Trophoblast cell (in vitro differentiated cells and primary cell): ENCODE measurements around the gene CPNE2.

Source experiments
- DNase-seq, 2 donors: peaks; one replicate each; pipeline ENCODE4 v3.0.0-alpha.2; 2016
- H2AFZ ChIP-seq: 2 replicates; pipeline ENCODE4 v1.6.1; 2013; ENCODE audit warnings: low read length, moderate library complexity, mild to moderate bottlenecking; ENCODE audit not compliant: insufficient read depth, poor library complexity
- H2AK5ac ChIP-seq: 2 replicates; pipeline ENCODE4 v1.6.1; 2013; ENCODE audit warnings: mild to moderate bottlenecking, low read length
- H2BK120ac ChIP-seq: 2 replicates; pipeline ENCODE4 v1.6.1; 2013; ENCODE audit warnings: low read length, mild to moderate bottlenecking, moderate library complexity; ENCODE audit not compliant: insufficient read depth, poor library complexity
- H2BK12ac ChIP-seq: 2 replicates; pipeline ENCODE4 v1.6.1; 2013; ENCODE audit warnings: mild to moderate bottlenecking, low read length, moderate library complexity
- H2BK5ac ChIP-seq: 2 replicates; pipeline ENCODE4 v1.6.1; 2013; ENCODE audit warnings: low read length, low read depth, moderate library complexity, mild to moderate bottlenecking; ENCODE audit not compliant: poor library complexity
- H3K14ac ChIP-seq: 2 replicates; pipeline ENCODE4 v1.6.1; 2013; ENCODE audit warnings: mild to moderate bottlenecking, low read length
- H3K18ac ChIP-seq: 2 replicates; pipeline ENCODE4 v1.6.1; 2013; ENCODE audit warnings: mild to moderate bottlenecking, low read length
- H3K23ac ChIP-seq: 2 replicates; pipeline ENCODE4 v1.6.1; 2013; ENCODE audit warnings: low read length
- H3K27ac ChIP-seq: 2 replicates; pipeline ENCODE4 v1.5.1; 2013; ENCODE audit warnings: low read depth, mild to moderate bottlenecking, inconsistent platforms, low read length, moderate library complexity
- H3K27me3 ChIP-seq: 2 replicates; pipeline ENCODE4 v1.6.1; 2013; ENCODE audit warnings: inconsistent platforms, mild to moderate bottlenecking, low read length, moderate library complexity; ENCODE audit not compliant: insufficient read depth
- H3K36me3 ChIP-seq, 2 experiments: 1 replicate in 1 of 2; 2 replicates in 1 of 2; pipeline ENCODE4 v1.6.1; 2013; ENCODE audit warnings: low read length in 2 of 2, mild to moderate bottlenecking in 2 of 2, moderate library complexity in 1 of 2; ENCODE audit not compliant: insufficient read depth in 2 of 2, control insufficient read depth in 1 of 2
- H3K4ac ChIP-seq: 2 replicates; pipeline ENCODE4 v1.6.1; 2013; ENCODE audit warnings: low read depth, mild to moderate bottlenecking, low read length, moderate library complexity
- H3K4me1 ChIP-seq, 2 experiments: 1 replicate in 1 of 2; 2 replicates in 1 of 2; pipeline ENCODE4 v1.6.1; 2013; ENCODE audit warnings: low read length in 2 of 2, mild to moderate bottlenecking in 2 of 2, moderate library complexity in 1 of 2; ENCODE audit not compliant: insufficient read depth in 2 of 2, control insufficient read depth in 1 of 2
- H3K4me2 ChIP-seq: 2 replicates; pipeline ENCODE4 v1.6.1; 2013; ENCODE audit warnings: inconsistent platforms, mild to moderate bottlenecking, low read length, moderate library complexity
- H3K4me3 ChIP-seq: 2 replicates; pipeline ENCODE4 v1.5.1; 2013; ENCODE audit warnings: mild to moderate bottlenecking, low read depth, low read length, inconsistent platforms
- H3K79me1 ChIP-seq: one replicate; pipeline ENCODE4 v1.6.1; 2013; ENCODE audit warnings: low read length
- H3K79me2 ChIP-seq: 2 replicates; pipeline ENCODE4 v1.6.1; 2013; ENCODE audit warnings: low read length, mild to moderate bottlenecking; ENCODE audit not compliant: control insufficient read depth, insufficient read depth, poor library complexity
- H3K9ac ChIP-seq: 2 replicates; pipeline ENCODE4 v1.6.1; 2013; ENCODE audit warnings: mild to moderate bottlenecking, low read length
- H3K9me3 ChIP-seq: 2 replicates; pipeline ENCODE4 v1.6.1; 2013; ENCODE audit warnings: low read depth, mild to moderate bottlenecking, control low read depth, inconsistent platforms, low read length; ENCODE audit not compliant: insufficient read depth
- H4K12ac ChIP-seq: 2 replicates; pipeline ENCODE4 v1.6.1; 2013; ENCODE audit warnings: low read depth, mild to moderate bottlenecking, low read length, moderate library complexity
- H4K8ac ChIP-seq: 2 replicates; pipeline ENCODE4 v1.6.1; 2013; ENCODE audit warnings: low read depth, mild to moderate bottlenecking, low read length, moderate library complexity
- H4K91ac ChIP-seq: one replicate; pipeline ENCODE4 v1.6.1; 2013; ENCODE audit warnings: low read depth, mild to moderate bottlenecking, low read length, moderate library complexity
- WGBS: extraction: QIAGEN DNeasy Blood & Tissue Kit; methylation state at CpG from one replicate; pipeline ENCODE4 v1.1.7; 2013; ENCODE audit warnings: missing lambda C conversion rate; ENCODE audit not compliant: insufficient read length, insufficient coverage; ENCODE audit errors: extremely low coverage; 5-methylcytosine and 5-hydroxymethylcytosine counted together

Gene CPNE2

DNA sequence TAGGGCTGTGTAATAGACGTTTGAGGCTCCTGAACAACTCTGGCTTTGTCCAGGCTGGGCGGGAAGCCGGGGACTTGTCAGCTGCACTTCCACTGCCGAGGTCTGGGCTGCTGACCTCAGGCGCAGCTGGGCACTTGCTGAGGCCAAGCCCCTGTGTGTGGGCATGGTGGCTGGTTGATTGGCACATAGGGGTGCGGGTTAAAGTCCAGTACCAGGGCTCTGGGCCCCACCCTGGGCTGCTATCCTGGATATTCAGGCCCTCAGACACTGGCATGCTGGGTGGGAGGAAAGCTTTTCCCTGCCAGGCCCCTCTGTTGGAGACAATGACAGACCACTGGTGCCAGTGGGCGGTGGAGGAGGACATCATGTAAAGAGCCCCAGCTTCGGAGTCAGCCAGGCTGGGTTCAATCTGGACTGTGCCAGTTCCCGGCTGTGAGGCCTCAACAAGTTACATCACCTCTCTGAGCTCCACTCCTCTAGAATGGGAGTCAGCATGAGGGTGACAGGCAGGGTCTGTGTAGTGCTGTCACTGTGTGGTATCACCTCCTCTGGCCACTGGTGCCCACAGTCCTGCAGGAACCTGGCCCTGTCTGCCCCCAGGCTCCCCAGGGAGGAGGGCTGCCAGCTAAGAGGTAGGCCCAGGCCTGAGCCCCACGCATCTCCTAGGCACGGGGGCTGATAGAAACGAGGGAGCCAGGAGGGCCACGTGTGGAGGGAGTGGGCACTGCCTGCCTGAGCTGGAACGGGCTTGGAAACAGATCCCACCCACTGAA lies 51.0 kb downstream of the CPNE2 start:
- no peak overlapping the region for H3K23ac ChIP-seq
- H4K12ac ChIP-seq, result no peak overlapping the region
- H3K27me3 ChIP-seq, result no peaks in the 10 kb centered on the region
- H3K4me2 ChIP-seq, result no peak overlapping the region
- H4K8ac ChIP-seq, result no peak overlapping the region
- no peaks in the 10 kb centered on the region for H3K79me1 ChIP-seq
- H3K36me3 ChIP-seq, result peaks cover 8 to 11% of the 10 kb centered on the region in 2 experiments
- H3K4ac ChIP-seq, result no peak overlapping the region
- peaks cover 3 to 23% of the 10 kb centered on the region in 2 experiments for H3K4me1 ChIP-seq
- H4K91ac ChIP-seq, result no peak overlapping the region
- no peak overlapping the region for H2BK120ac ChIP-seq
- no peak overlapping the region for H3K9ac ChIP-seq
- peaks cover 3% of the 10 kb centered on the region for H3K9me3 ChIP-seq
- H2AFZ ChIP-seq, result no peak overlapping the region
- no peak overlapping the region for H3K18ac ChIP-seq
- H3K27ac ChIP-seq, result no peak overlapping the region
- no peak for DNase-seq
- no peaks in the 10 kb centered on the region for H3K79me2 ChIP-seq
- no peak overlapping the region for H3K4me3 ChIP-seq
- no CpG with 5 or more reads among the region's 14 CpGs for WGBS
- no peak overlapping the region for H2BK12ac ChIP-seq
- no peak overlapping the region for H3K14ac ChIP-seq
- no peak overlapping the region for H2AK5ac ChIP-seq
- no peak overlapping the region for H2BK5ac ChIP-seq

- WGBS, result no CpG with 5 or more reads among the region's 2 CpGs
- Histone ChIP-seq H3K36me3 (peaks cover 10 to 11% of the 10 kb centered on the region in 2 experiments), H3K4me2 (no peak overlapping the region), H3K27ac (no peak overlapping the region), H2BK5ac (no peak overlapping the region), H3K79me2 (no peaks in the 10 kb centered on the region), H4K8ac (no peak overlapping the region), H3K4me3 (no peak overlapping the region), H4K91ac (no peak overlapping the region), H3K9me3 (peaks cover 5% of the 10 kb centered on the region), H3K4ac (no peak overlapping the region), H3K27me3 (no peaks in the 10 kb centered on the region), H3K18ac (no peak overlapping the region), H2AK5ac (no peak overlapping the region), H3K79me1 (no peaks in the 10 kb centered on the region), H2AFZ (no peak overlapping the region), H3K9ac (no peak overlapping the region), H4K12ac (no peak overlapping the region), H2BK12ac (no peak overlapping the region), H3K23ac (no peak overlapping the region), H3K4me1 (peaks cover 3 to 19% of the 10 kb centered on the region in 2 experiments), H2BK120ac (no peak overlapping the region), H3K14ac (no peak overlapping the region)
- DNase-seq, result no peak
Observed at GRCh38 chr16:57144027-57144426, 51.6 kb downstream of the CPNE2 start.

DNA sequence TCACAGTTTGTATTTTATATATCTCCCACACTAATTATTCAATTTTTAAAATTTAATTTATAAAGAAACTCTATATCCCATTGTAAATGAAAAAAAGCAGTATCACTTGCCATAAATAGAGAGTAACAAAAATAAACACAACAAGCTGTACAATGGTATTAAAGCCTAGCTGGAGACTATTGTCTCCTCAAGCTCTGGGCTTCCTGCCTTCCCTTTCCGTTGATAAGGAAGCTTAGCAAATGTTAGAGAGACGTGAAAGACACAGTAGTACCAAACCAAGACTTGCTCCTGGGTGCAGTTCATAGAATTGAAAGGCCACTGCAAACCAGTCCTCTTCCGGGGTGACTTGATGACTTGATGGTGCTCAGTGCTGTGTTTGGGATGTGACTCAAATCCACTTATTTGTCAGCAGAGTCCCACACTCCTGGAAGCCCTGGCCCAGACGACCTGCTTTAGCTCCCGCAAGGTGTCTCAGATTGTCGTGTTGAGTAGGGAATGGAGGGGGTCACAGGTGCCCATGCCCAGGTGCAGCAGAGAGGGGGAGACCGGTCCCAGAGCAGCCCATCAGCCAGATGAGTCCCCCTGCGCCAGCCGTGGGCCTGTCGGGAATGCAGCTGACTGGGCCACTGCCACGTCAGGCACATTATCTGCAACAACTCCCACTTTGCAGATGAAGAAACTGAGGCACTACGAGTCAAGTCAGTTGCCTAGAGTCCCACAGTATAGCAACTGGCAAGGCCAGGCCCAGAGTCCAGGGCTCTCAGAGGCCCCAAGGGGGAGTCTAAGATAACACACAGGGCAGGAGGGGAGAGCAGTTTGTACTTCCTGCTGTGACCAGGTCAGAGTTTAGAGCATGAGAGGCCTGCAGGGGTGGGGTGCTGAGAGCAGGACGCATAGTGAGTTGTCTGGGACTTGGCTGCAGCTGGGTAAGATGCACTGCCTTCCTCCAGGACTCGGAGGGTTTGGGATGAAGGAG lies 53.0 kb downstream of the CPNE2 start:
- H3K4me3 ChIP-seq, result no peak overlapping the region
- no peak overlapping the region for H2BK12ac ChIP-seq
- no peak for DNase-seq
- no peak overlapping the region for H2AK5ac ChIP-seq
- no peak overlapping the region for H3K23ac ChIP-seq
- H2BK120ac ChIP-seq, result no peak overlapping the region
- H3K4me1 ChIP-seq, result peaks cover 0 to 9% of the 10 kb centered on the region in 2 experiments
- no peak overlapping the region for H3K9ac ChIP-seq
- H3K36me3 ChIP-seq, result peaks cover 10 to 15% of the 10 kb centered on the region in 2 experiments
- H3K27me3 ChIP-seq, result no peaks in the 10 kb centered on the region
- no peaks in the 10 kb centered on the region for H3K79me2 ChIP-seq
- WGBS, result no CpG with 5 or more reads among the region's 14 CpGs
- no peak overlapping the region for H3K27ac ChIP-seq
- H2BK5ac ChIP-seq, result no peak overlapping the region
- no peak overlapping the region for H4K8ac ChIP-seq
- no peaks in the 10 kb centered on the region for H3K79me1 ChIP-seq
- no peak overlapping the region for H3K4me2 ChIP-seq
- no peak overlapping the region for H3K18ac ChIP-seq
- no peak overlapping the region for H3K14ac ChIP-seq
- no peak overlapping the region for H4K91ac ChIP-seq
- H3K9me3 ChIP-seq, result peaks cover 5% of the 10 kb centered on the region
- H2AFZ ChIP-seq, result no peak overlapping the region
- no peak overlapping the region for H3K4ac ChIP-seq
- H4K12ac ChIP-seq, result no peak overlapping the region

GRCh38 chr16:57146040-57146647 lies 53.8 kb downstream of the CPNE2 start:
- Histone ChIP-seq H3K9me3 (peaks cover 5% of the 10 kb centered on the region), H4K8ac (no peak overlapping the region), H3K23ac (no peak overlapping the region), H2AK5ac (no peak overlapping the region), H3K4ac (no peak overlapping the region), H3K27ac (no peak overlapping the region), H3K36me3 (peaks cover 10 to 15% of the 10 kb centered on the region in 2 experiments), H3K4me1 (peaks cover 0 to 6% of the 10 kb centered on the region in 2 experiments), H2BK12ac (no peak overlapping the region), H2AFZ (no peak overlapping the region), H3K79me1 (no peaks in the 10 kb centered on the region), H4K12ac (no peak overlapping the region), H3K79me2 (no peaks in the 10 kb centered on the region), H3K27me3 (no peaks in the 10 kb centered on the region), H3K9ac (no peak overlapping the region), H2BK120ac (no peak overlapping the region), H4K91ac (no peak overlapping the region), H3K4me3 (no peak overlapping the region), H2BK5ac (no peak overlapping the region), H3K14ac (no peak overlapping the region), H3K18ac (no peak overlapping the region), H3K4me2 (no peak overlapping the region)
- DNase-seq, result no peak
- no CpG with 5 or more reads among the region's 24 CpGs for WGBS
